HG02588 (cell line): ENCODE measurements around the gene SCN10A.

Experiments used
- ATAC-seq: cut with Tn5 transposase; IDR thresholded peaks from one replicate; pipeline ENCODE4 v1.9.1; 2021; ENCODE audit warnings: mild to moderate bottlenecking, moderate library complexity; ENCODE audit not compliant: unreplicated experiment

Gene SCN10A

GRCh38 chr3:38816026-38816425 lies at the start of gene SCN10A:
SCN10A (minus strand) TSS chr3:38816217; CDS start chr3:38794010, 22,207 bp downstream.
- ATAC-seq = no peak

GRCh38 chr3:38853011-38853410 lies 37.0 kb upstream of the SCN10A start:
- ATAC-seq = no peak

- ATAC-seq = no peak
Observed at GRCh38 chr3:38843898-38844297, 27.9 kb upstream of the SCN10A start.

- ATAC-seq = no peak
Observed at GRCh38 chr3:38842266-38842965, 26.4 kb upstream of the SCN10A start.

GRCh38 chr3:38840987-38841386 lies 25.0 kb upstream of the SCN10A start:
- ATAC-seq = no peak

GRCh38 chr3:38837358-38837757 lies 21.3 kb upstream of the SCN10A start:
- ATAC-seq = no peak

- ATAC-seq = no peak
Observed at GRCh38 chr3:38836561-38836960, 20.5 kb upstream of the SCN10A start.

GRCh38 chr3:38835939-38836338 lies 19.9 kb upstream of the SCN10A start:
- ATAC-seq = no peak

- no peak for ATAC-seq
Observed at GRCh38 chr3:38834717-38835116, 18.7 kb upstream of the SCN10A start.

GRCh38 chr3:38834110-38834509 lies 18.1 kb upstream of the SCN10A start:
- ATAC-seq = no peak

GRCh38 chr3:38829404-38829803 lies 13.4 kb upstream of the SCN10A start:
- ATAC-seq = no peak

GRCh38 chr3:38828681-38829080 lies 12.7 kb upstream of the SCN10A start:
- no peak for ATAC-seq

- no peak for ATAC-seq
Observed at GRCh38 chr3:38827791-38828190, 11.8 kb upstream of the SCN10A start.

GRCh38 chr3:38826001-38826400 lies 10.0 kb upstream of the SCN10A start:
- ATAC-seq = no peak

- no peak for ATAC-seq
Observed at GRCh38 chr3:38824349-38824748, 8.3 kb upstream of the SCN10A start.

- no peak for ATAC-seq
Observed at GRCh38 chr3:38823722-38824121, 7.7 kb upstream of the SCN10A start.

- ATAC-seq = no peak
Observed at GRCh38 chr3:38823186-38823585, 7.2 kb upstream of the SCN10A start.

- no peak for ATAC-seq
Observed at GRCh38 chr3:38811822-38812221, 4.2 kb downstream of the SCN10A start.

- ATAC-seq = no peak
Observed at GRCh38 chr3:38805765-38806386, 10.1 kb downstream of the SCN10A start.

GRCh38 chr3:38805004-38805403 lies 11.0 kb downstream of the SCN10A start:
- ATAC-seq = no peak

- ATAC-seq = no peak
Observed at GRCh38 chr3:38800511-38800910, 15.5 kb downstream of the SCN10A start.

GRCh38 chr3:38793721-38794120 lies 22.3 kb downstream of the SCN10A start:
- no peak for ATAC-seq

GRCh38 chr3:38792983-38793382 lies 23.0 kb downstream of the SCN10A start:
- ATAC-seq = no peak
